Measurements from ENCODE around the gene RPS2.

Gene RPS2

DNA sequence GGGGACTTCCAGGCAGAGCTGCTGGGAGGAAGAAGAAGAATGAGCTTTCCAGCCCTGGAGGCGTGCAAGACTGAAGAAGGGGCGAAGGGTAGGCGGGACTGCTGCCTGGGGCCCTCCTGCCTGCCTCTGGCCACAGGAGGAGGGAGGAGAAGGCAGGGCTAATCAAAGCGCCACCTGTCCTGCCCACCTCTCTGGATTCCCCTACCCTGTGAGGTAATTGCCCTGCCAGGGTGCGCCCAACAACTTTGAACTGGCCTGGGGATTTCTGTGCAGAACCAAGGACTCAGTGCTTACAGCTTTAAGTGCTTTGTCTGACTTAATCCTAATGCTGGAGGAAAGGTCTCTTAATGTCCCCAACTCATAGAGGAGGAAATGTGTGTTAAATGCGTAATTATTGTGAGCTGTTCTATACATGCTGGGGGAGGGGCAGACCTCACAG is 16.8 kb upstream of the RPS2 start, which contains the start of gene NOXO1:
Gene NOXO1, minus strand, starts transcription at position 72 of the 439 bp plus-strand sequence. CDS start 290 bp downstream, outside the sequence.
- DNase-seq, result no peak

- DNase-seq, result no peak
Observed at GRCh38 chr16:1980770-1981087, 16.1 kb upstream of the RPS2 start.

DNA sequence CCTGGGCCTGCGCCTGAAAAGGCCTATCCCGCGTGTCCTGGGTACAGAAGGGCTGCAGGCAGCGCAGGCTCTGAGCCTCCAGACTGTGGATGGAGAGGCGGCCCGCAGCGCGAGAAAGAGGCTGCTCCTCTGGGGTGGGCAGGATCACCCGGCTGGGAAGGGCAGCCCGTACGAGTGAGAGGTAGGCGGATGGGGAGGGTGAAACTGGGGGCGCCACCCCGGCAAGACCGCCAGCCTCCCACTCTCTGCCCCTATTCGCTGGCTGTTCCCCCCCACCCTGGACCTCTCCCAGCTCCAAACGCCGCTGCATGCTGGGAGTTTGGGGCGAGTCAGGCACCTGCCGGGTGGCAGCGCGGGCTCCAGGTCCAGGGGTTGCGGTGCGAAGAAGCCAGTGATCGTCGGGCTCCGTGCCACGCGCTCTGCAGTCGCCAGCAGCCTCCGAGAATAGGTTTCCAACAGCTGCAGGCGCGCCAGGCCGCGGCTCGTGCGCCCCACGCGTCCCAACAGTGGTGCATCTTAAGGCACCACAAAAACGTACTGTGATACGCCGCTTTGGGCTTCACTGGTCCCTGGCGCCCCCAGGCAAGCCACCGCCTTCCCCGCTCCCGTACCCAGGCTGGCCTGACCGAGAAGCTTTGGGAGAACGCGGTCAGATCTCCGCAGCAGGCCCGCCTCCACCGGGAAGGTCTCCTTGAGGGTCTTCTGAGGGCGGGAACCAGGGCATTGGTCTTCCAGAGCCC is 15.6 kb upstream of the RPS2 start:
- no peak for DNase-seq

GRCh38 chr16:1979271-1980029 is 14.8 kb upstream of the RPS2 start:
- peak; percentile 54 for DNase-seq

DNA sequence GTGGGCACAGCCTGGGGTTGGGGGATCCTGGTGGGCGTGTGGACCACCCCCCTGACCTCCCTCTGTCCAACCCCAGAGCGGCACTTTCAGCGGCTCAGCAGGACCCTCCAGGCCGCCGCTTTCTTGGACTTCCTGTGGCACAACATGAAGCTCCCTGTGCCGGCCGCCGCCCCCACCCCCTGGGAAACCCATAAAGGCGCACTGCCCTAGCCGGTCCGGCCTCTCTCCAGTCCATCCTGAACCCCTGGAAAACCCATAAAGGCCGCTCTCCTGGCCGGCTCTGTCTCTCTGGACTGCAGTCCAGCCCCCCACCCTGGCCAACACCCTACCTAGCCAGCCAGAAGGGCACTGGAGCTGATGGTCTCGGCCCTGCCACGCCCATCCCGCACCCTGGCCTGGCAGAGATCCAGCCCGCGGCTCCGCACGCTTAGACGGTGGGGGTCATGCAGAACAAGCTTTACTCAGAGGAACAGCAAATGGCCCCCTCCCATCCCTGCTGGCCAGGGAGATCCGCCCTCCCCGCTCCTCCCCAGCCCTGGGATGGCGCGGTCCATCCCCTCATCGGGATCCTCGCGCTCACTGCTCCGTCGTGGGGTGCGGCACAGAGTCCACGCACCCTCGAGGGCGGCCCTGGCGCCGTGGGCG is 14.0 kb upstream of the RPS2 start:
- no peak for DNase-seq

DNA sequence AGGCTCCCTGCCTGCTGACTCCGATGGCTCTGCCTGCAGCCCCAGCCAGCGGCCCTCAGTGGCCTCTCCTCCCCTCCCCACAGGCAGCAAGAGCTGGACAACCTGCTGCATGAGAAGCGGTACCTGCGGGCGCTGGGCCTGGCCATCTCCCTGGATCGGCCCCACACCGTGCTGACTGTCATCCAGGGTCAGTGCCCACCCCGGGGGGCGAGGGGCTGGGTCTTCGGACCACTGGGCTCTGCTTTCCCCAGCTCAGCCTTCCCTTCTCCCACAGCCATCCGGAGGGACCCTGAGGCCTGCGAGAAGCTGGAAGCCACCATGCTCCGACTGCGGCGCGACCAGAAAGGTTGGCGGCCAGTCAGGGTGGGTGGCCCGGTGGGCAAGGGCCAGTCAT is 13.2 kb upstream of the RPS2 start:
- no peak for DNase-seq

DNA sequence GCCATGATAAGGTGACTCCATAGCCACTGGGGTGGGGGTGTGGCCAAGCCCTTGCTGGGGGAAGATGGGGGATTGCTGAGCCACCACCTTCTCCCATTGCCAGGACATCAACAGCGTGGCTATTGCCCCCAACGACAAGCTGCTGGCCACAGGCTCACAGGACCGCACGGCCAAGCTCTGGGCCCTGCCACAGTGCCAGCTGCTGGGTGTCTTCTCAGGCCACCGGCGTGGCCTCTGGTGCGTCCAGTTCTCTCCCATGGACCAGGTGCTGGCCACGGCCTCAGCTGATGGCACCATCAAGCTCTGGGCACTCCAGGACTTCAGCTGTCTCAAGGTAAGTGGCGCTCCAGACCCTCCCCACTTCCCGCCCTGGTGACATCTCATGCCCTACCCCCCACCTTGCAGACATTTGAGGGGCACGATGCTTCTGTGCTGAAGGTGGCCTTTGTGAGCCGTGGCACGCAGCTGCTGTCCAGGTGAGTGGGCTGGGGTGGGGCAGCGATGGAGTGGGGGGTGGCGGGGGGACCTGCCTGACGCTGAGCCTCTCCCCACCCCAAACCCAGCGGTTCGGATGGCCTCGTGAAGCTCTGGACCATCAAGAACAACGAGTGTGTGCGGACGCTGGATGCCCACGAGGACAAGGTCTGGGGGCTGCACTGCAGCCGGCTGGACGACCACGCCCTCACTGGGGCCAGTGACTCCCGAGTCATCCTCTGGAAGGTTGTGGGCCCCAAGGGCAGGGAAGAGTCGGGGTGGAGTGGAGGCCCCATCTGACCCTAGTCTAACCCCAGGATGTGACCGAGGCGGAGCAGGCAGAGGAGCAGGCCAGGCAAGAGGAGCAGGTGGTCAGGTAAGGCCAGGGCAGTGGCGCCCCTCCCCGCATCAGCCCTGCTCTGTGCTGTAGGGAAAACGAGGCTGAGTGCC is 12.6 kb upstream of the RPS2 start:
- no peak for DNase-seq

DNA sequence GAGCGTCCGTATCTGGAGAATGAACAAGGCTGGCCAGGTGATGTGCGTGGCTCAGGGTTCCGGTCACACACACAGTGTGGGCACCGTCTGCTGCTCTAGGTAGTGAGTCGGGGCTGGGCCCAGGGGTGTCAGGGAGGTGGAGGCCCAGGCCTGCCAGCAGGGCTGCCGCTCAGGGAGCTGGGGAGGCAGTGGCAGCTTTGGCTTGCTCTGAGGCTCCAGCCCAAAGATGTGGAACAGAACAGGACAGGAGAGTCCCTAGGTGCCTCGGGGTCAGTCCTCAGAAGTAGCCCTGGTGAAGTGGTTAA is 11.5 kb upstream of the RPS2 start:
- DNase-seq, result no peak

DNA sequence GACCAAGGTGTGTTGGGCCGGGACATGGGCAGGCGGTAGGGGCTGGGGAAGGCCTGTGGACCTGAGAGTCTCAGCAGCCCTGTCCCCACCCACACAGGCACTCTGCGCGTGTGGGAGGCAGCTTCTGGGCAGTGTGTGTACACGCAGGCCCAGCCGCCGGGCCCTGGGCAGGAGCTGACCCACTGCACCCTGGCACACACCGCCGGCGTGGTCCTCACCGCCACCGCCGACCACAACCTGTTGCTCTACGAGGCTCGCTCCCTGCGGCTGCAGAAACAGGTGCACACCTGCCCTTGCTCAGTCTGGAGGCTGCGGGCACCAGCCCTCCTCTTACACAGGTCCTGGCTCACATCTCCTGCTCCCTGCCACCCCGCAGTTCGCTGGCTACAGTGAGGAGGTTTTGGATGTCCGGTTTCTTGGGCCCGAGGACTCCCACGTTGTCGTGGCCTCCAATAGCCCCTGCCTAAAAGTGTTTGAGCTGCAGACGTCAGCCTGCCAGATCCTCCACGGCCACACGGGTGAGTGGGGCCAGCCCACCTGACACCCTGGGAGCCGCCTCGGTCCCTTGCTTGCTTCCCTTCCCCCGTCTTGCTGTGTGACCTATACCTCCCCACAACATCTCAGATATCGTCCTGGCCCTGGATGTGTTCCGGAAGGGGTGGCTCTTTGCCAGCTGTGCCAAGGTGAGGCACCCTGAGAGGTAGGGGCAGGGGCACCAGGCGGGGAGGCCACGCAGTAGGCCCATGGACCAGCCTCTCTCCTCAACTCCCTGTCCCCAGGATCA is 11.0 kb upstream of the RPS2 start:
- DNase-seq, result no peak

DNA sequence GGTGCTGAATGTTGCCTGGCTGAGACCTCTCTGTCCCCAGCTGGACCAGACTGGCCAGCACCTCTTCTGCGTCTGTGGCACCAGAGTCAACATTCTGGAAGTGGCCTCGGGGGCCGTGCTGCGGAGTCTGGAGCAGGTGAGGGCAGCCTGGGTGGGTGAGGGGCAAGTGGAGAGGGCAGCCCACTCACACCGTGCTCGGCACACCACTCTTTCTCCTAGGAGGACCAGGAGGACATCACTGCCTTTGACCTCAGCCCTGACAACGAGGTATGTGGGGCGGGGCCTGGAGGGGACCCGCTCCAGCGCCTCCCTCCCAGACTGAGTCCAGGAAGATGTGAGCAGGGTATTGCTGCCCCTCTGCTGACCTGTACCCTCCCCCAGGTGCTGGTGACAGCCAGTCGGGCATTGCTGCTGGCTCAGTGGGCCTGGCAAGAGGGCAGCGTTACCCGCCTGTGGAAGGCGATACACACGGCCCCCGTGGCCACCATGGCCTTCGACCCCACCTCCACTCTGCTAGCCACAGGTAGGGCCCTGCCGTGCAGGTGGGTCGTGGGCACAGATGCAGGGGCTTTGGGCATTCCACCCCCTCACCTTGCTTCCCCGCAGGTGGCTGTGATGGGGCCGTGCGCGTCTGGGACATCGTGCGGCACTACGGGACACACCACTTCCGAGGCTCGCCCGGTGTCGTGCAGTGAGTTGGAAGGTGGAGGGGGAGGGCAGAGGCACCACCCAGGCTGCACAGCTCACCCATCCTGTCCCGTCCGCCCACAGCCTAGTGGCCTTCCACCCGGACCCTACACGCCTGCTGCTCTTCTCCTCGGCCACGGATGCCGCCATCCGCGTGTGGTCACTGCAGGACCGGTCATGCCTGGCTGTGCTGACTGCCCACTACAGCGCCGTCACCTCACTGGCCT is 9.8 kb upstream of the RPS2 start:
- no peak for DNase-seq

GRCh38 chr16:1973461-1974156 is 9.0 kb upstream of the RPS2 start:
- DNase-seq, result no peak

DNA sequence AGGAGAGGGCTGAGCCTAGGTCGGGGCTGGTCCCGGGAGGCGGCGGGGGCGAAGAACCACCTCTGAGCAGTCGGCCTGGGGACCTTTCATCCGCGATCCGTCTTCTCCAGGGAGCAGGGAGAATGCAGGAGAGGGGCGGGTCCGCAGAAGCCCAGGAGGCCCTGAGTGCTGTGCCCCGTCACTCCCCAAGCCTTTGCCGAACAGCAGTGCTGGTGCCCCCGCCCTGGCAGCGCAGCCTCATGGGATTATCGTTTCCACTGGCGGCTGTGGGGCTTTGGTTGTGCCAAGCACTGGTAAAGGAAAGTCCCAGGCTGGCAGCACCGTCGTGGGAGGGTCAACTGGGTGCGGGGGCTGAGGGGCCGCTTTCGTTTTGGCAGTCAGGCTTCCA is 7.9 kb upstream of the RPS2 start:
- no peak for DNase-seq

DNA sequence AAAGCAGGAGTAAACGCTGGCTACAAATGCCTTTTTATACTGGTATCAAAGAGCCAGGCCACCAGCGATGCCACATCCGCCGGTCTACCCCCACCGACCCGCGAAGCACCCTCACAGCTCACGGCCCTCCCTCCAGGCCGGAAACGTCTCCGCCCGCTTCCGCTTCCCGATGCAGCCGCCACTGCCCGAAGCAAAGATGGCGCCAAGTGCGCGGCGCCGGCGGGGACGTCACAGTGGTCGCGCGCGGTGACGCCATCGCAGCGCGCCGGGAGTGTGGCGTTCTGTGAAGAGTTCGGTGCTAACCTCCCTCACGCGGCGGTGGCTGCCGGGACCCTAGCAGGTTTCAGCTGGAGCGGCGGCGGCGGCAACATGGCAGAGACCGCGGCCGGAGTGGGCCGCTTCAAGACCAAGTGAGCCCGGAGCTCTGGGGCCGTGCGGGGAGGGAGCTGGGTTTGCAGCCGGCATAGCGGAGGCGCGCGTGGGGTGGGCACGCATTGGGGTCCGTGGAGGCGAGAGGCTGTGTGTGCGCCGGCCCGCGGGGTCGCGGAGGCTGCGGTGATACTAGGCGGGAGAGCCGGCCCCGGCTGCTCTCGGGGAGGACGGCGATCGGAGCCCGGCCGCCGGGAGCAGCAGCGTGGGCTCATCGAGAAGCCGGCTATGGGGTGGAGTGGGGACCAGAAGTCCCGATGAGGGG is 7.3 kb upstream of the RPS2 start, which contains the start of gene TBL3:
Gene TBL3, plus strand, starts transcription at position 258 of the 694 bp plus-strand sequence. Its CDS starts 112 bp downstream, at position 370.
- peak; percentile 96 for DNase-seq

DNA sequence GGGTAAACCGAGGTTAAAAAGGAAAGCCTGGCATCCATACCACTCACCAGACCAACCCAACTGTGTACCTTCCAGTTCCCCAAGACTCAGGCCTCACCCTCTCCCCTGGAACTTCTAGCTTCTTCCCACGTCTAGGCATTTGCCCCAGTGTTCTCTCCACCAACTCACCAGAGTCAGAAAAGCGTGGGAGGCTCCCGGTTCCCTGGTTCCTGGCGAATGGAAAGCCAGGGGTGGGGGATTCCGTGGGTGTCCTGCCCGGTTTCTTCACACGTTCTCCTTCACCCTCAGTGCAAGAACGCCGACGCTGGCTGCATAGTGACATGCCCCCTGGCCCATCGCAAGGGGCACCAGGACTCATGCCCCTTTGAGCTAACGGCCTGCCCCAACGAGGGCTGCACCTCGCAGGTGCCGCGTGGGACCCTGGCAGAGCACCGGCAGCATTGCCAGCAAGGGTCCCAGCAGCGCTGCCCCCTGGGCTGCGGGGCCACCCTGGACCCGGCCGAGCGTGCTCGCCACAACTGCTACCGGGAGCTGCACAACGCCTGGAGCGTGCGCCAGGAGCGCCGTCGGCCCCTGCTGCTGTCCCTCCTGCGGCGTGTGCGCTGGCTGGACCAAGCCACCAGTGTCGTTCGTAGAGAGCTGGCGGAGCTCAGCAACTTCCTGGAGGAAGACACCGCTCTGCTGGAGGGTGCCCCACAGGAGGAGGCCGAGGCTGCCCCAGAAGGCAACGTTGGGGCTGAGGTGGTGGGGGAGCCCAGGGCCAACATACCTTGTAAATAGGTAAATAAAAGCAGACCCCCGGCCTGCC is 3.7 kb upstream of the RPS2 start:
- DNase-seq, result no peak

DNA sequence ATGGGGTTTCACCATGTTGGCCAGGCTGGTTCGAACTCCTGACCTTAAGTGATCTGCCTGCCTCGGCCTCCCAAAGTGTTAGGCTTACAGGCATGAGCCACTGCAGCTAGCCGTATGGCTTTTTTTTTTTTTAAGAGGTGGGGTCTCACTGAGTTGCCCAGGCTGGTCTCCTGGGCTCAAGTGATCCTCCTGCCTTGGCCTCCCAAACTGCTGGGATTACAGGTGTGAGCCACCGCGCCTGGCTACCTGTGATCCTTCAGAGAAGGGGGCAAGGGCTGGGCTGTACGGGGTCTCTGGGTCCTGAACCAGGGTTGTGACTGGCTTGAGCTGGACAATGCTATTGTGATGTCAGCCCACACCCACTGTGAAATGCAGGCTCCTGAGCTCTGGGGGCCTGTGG is 1.8 kb upstream of the RPS2 start, which contains the start of gene RNF151:
Gene RNF151, plus strand, starts transcription at position 397 of the 400 bp plus-strand sequence. CDS start 26 bp downstream, outside the sequence.
- no peak for DNase-seq

GRCh38 chr16:1965396-1966001 is 873 bp upstream of the RPS2 start:
- no peak for DNase-seq

GRCh38 chr16:1963806-1964505 is 670 bp downstream of the RPS2 start:
- peak; percentile 40 for DNase-seq
